Measurements from ENCODE around the gene SMG7.

The SMG7 gene

DNA sequence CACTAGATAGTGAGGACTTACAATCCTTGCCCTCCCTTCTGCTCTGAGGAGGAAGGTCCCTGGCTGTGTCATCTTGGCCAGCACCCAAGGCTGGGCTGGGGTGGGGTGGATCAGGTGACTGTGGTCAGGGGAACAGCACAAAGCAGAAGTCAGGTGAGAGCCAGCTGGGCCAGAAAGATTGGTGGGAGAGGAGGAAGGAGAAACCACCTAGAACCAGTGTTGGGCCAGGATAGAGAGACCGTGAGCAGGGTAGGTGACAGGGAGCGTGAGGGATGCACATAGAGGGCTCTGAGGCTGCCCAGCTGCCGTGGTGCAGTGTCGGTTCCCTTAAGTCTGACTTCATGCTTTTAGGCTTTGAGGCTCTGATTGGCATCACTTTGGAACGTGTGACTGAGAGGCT lies 95.3 kb downstream of the SMG7 start:
- DNase-seq, result no peak

DNA sequence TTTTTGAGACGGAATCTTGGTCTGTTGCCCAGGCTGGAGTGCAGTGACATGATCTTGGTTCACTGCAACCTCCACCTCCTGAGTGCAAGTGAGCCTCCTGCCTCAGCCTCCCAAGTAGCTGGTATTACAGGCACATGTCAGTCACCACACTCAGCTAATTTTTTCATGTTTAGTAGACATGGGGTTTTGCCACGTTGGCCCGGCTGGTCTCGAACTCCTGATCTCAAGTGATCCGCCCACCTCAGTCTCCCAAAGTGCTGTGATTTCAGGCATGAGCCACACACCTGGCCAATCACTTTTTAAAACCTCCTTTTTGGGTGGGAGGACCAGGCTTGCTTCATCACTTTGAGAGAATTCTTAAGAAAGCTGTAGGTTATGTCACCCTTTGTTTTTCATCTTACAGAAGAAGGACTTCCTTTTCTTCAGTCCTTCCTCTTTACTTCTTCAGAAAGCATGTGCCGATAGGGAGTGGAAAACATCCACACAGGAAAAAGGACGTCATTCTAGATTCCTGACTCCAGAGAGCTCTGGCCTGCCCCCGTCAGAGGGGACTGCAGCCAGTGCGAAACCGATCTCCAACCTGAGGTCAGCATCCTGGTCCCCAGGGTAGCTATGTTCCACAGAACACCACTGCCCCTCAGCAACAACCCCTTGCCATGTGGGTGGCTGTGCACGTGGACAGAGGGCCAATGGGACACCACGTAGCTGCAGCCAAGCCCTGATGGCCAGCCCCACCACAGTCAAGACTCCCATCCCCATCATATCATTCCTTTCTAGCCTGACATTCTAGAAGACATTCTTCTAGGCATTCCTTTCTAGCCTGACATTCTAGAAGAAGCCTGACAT lies 96.1 kb downstream of the SMG7 start:
- DNase-seq, result no peak

DNA sequence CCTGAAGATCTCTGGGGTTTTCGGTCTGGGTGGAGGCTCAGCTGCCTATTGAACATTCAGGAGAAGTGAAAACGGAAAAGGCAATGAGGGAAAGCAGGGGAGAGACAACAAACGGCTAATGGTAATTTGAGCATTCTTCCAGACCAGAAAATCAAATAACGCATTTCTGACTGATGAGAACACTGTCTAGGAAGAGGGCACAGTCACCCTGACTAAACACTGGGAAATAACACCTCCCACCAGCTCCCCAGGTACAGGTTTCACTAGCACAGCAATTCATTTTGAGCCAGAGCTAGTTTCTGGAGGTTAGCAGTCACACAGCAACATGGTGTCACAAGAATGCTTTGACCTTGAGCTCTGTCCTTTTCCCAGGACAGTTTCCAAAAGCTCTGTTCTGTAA lies 96.8 kb downstream of the SMG7 start:
- no peak for DNase-seq

DNA sequence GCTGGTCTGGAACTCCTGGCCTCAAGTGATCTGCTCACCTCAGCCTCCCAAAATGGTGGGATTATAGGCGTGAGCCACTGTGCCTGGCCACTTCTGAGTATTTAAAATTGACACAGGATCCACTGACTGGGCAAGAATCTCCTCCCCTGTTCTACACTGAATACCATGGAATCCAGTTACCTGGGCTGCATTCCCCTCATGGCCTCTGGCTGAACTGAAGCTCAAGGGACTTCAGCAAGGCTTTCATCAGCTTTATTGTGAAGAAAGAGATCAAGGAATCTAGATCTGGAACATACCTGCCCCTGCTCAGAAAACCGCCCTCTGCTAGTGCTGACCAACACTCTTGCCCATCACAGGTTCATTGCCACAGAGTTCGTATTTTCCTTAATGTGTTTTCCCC lies 97.5 kb downstream of the SMG7 start:
- no peak for DNase-seq

DNA sequence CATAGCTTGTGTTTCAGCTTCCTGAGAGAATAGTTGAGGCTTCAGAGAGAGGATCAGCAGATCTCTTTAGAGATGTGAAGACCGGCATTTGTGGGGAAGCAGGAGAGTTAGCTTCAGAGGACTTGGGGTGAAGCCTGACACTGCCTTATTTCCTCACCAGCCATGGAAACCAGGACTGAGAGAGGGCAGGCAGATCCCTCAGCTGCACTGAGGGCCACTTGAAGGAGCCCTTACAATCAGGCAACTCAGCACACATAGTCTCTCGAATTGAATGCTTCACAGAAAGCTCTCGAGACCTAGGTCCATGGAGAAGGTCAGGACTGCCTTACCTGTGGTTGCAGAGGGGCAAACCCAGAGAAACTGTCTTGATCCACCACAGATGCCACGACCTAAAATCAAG lies 98.2 kb downstream of the SMG7 start:
- DNase-seq, result no peak

DNA sequence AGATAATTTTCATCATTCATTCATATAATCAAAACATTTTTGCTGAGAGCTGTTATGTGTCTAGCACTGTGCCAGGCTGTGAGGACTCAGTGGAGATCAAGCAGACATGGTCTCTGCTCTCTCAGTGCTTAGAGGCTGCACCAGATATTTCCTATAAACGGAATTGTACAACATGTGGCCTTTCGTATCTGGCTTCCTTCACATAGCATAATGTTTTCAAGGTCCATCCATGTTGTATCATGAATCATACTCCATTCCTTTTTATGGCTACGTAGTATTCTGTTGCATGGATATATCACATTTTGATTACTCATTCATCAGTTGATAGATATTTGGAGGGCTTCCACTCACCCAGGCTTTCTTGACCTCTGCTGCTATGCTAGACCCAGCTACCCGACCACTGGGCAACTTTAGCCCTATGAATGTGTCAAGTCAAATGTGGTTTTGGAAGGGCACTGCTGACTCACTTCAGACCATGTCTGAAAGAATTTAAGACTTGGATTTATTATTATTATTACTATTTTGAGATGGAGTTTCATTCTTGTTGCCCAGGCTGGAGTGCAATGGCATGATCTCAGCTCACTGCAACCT lies 99.5 kb downstream of the SMG7 start:
- no peak for DNase-seq

DNA sequence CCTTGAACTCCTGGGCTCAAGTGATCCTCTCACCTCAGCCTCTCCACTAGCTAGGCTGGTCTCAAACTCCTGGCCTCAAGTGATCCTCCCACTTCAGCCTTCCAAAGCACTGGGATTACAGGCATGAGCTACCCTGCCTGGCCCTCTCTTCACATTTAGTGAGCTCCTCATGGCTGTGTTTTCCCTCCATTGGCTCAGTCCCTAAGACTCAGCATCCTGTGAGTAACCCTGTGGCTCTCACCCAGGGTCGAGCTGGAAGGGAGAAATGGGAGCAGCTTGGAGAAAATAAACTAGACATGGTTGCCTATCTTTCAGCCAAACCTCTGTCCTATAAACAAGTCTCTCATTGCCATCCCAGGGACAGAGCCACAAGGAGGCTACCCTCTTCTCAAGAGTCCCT lies 100.4 kb downstream of the SMG7 start:
- no peak for DNase-seq

DNA sequence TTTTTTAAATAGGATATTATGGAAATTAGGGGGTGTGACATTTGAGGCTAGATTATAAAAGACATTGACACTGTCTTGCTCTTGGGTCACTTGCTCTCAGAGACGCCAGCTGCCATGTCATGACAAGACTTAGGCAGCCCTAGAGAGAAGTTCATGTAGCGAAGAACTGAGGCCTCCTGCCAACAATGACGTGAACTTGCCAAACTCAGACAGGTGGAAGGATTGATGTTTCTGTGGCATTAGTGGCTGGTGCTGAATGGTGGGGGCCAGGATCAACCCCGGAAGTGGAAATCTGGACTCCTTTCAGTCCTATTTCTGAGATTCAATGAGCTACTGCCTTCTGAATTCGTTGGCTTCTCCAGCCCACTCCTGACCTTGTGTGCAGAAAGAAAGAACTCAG lies 103.3 kb downstream of the SMG7 start:
- no peak for DNase-seq

DNA sequence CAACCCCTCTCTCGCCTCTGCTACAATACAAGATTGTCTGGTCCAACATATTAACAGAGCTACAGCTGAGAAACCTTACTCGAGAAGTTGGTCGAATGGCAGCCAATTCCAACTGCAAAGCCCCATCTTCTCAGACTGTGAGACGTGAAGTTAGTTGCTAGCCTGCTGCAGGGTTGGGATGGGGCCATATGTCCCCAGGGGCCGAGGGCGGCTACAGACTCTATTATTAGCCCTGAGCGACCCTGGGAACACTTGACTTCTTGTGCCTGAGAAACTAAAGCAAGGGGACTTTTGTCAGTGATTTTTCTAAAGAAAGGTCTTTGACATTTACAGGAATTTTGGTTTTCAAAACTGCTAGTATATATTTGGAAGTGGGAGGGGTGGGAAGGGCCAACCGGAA lies 104.2 kb downstream of the SMG7 start:
- no peak for DNase-seq

DNA sequence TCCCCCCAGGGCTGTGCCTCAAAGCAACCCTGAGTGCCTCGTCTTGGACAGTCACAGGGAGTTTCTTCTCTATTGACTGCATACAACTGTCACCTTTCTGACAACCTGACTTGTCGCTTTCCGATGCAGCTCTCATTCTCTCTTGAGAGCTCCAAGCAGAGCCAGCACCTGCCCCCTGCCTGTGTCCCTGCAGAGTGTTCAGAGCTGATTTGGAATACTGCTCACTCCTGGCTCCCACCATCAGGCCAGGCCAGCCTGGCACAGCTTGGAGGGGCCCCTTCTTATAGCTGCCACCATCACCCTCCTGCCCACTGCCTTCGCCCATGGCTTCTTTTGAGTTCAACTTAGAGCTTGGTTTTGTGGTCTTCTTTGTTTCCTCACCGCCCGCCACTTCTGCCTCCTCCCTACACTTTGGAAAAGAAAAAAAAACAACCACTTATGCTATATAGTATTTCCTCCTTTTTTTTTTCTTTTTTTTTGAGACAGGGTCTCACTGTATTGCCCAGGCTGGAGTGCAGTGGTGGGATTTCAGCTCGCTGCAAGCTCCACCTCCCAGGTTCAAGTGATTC lies 105.7 kb downstream of the SMG7 start:
- no peak for DNase-seq

DNA sequence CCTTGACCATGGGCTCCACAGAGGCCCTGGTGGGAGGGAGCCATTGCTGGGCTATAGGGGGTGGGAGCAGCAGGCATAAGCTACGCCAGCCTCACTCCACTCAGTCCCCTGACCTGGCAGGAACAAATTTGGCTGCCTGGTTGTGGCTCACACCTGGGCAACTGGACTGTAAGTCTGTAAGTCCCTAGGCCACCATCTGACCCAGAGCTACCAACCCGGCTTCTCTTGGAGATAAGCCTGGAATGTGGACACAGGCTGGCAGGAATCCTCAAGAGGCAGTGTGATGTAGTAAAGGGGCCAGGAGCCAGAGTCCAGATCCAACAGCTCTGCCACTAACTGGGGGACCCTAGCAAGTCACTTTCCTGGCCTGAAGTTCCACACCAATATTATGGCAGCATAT lies 106.6 kb downstream of the SMG7 start:
- DNase-seq, result no peak

DNA sequence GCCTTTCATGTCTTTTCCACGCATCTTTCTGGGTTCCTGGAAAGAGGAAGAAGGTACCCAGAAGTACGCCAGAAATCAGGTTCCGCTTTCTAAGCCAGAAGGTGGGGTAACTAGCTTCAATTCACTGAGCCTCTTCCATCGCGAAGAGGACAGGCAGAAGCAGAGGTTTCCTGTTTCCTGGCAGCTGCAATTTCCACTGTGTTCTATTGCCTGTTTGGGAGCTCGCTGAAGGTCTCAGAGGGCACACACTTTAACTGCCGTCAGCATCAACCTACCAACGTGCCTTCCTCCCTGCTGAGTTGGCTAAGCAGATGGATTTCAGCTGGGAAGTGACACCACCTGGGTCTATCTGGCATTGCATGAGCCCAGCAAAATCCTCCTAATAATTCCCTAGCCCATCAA lies 108.0 kb downstream of the SMG7 start:
- DNase-seq, result no peak

DNA sequence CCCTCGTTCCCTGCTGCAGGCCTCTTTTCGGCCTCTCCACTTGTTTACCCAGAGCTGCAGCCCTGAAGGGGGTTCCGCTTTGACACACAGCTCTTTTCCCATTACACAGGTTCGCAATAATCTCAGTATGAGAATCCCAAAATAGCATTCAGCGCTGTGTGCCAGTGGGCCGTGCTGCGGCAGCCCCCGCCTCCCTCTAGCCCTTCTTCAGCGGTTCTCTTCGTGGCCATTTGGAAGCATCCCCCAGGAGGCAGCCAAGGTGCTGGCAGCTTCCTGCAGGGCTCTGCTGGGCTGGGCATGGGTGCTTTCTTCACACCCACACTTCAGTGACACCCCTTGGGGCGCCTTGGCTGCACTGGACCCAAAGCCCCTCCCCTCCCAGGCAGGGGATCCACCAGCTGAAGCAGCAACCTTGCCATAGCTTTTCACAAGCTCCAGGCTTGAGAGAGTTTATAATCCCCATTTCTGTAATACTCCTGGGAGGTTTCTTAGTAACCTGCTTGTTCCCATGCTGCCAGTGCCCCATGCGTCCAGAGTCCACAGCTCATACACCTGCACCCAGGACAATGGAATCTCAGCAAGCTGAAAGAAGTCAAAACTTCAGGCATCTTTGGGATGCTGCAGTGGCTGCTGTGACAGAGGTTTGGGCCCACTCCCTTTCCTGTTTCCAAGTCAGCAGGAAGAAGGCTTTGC lies 109.9 kb downstream of the SMG7 start:
- DNase-seq, result no peak

DNA sequence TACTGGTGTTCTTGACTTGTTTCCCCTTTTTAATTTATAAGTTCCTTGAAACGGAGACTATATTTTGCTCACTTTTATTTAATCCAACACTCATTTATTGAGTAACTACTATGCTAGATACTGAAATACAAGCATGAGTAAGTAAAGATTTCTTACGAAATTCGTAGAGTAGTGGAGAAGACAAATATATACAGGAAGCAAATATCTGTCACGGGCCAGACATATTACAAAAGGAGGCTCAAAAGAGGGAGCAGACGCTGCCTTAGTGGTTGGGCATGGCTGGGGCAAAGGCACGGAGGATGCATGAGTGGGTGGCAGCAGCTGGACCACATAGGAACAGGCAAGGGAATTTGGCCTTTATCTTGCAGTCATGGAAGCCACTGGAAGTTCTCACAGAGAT lies 111.2 kb downstream of the SMG7 start:
- DNase-seq, result no peak

DNA sequence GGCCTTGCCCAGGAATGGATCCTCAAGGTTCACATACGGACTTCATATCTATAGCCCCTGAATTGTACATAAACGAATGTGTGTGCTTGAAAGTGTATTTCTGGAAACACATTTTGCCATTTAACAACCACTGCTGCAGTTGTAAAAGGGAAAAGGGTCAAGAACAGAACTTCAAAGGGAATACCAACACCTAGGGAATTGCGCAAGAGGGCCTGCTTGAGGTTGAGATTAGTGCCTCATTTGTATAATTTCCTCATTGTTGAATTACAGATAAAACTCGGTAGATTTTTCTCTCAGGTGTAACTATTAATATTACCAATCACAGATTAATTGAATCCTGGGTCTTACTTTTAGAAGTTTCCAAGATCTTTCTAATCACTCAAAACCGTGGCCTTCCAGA lies 111.8 kb downstream of the SMG7 start:
- DNase-seq, result no peak

DNA sequence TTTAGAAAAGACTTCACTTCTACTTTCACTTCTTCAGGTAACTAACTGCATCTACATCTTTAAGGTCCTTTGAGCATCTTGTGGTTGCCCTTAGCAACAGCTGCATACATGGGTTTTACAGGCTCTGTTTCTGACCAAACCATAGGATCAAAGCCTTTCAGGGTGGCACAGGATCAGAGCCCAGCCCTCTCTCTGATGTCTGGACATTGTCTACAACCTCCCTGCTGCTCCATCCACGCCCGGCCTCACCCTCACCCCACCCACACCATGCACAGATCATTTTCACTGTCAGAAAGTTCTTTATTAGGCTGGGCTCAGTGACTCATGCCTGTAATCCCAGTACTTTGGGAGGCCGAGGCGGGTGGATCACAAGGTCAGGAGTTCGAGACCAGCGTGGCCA lies 112.7 kb downstream of the SMG7 start:
- no peak for DNase-seq

DNA sequence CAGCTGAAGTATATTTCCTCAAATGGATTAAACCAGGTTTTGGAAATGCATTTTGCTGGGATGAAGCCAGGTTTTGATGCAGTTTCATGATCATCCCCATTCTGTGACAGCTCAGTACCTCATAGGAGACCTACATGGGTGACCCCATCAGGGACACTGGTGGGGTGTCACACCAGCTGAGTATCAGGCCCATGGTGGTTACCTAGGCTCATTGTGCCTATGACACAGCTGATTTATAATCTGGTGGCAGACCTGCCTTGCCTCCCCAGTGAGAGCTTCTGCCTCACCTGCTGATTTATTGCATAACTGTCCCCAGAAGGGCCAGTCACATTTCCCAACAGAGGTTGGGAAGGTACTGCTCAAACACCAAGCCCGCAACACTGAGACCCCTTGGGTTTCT lies 114.2 kb downstream of the SMG7 start:
- no peak for DNase-seq

DNA sequence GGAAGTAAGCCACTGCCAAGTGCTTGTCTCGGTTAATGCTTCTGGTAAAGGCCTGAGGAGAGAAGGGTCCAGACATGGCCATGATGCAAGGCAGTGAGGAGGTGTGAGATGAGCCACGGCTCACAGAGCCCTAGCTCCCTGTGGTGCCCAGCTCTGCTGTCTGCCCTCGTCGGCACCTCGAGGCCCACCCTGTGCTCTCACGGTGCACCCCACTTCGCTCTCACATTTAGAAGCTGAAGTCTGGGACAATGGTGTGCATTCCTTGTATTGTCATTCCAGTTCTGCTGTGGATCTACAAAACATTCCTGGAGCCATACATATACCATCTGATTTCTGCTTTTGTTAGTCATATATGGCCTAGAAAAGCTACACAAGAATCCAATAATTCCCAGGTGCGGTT lies 114.6 kb downstream of the SMG7 start:
- DNase-seq, result no peak

DNA sequence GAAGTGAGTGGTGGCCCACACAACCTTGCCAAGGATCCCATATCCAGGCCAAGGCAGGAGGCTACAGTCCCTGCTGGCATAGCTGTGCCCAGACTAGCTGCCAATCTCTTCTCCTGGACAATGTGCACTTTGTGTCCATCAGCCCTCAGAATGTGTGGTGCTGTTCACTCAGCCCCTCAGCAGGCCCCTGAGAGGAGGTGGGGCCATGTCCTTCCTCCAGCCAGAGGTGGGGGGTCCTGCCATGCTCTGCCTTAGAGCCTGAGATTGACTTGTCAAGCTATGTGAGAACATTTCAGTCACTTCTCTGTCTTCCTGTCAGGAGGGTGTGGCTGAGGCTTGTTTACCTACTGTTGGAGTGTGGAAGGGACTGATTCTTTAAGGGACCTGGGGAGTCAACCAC lies 116.5 kb downstream of the SMG7 start:
- no peak for DNase-seq

DNA sequence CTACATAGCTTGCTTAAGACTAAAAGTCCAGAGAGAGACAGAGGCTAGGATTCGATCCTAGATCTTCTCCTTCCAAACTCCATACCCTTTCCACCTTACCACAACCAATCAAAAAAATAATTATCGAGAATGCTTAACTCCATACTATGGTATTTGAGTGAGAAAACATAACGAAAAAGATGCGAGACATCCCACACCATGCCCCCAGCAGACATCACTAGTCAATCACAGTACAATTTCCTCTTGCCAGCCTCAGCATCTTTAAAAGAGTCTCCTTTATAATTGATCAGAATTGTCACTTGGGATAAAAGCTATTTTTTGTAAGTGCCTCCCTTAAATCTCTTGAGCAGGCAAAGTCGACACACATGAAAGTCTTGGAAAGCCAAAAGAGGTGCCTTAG lies 117.1 kb downstream of the SMG7 start:
- no peak for DNase-seq

DNA sequence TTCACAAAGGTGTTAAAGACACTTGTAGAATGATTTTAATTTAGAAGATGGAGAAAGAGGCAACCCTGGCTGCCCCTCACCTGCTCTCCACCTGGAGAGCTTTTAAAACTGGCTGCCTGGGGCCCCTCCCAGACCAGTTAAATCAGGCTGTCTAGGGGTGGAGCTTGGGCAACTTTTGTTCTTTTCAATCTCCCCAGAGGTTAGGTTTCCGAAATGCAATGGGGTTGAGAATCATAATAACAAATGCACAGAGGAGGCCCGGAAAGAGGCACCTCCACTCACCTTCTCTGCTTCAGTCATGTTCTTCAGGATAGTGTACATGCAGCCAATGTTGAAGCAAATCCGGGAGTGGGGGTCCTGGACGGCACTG lies 117.6 kb downstream of the SMG7 start:
- DNase-seq, result no peak

DNA sequence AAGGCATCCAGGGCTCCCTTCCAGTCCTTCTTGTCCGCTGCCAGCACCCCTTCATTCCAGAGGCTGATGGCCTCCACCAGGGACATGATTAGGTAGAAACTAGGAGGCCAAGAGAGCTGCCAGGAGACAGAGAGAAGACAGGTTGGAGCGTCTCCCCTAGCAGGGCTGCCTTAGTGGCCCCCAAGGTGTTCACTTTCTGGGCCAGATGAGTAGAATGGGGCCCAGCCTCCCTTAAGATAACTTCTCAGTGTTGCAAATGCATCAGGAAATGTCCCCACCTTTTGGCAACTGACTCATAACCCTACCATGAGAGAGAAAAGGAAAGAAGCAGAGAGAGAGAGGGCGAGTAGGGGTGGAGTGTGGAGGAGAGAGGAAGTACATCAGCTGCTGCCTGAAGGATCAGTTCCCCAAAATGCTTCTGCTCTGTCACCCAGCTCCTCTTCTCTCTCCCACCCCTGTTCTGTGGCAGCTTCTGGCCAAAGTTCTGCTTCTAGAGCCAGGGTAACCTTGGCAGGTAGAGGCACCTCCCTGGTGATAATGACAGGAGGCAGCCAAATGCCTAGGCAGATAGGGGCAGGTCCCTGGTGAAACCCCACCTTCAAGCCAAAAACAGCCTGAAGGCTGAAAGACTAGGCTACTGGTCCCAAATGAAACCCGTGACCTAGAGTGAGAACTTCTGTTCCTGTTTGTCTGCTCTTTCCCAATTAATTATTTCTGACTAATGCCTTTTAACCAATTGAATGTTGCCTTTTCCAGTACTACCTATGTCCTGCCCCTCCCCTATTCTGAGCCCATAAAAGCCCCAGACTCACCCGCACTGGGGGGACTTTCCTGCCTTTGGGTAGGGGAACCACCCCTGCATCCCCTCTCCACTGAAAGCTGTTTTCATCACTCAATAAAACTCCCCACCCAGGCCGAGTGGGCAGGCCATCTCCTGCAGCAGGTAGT lies 118.2 kb downstream of the SMG7 start, which contains the start of gene NCF2:
NCF2 (minus strand) TSS at position 216 of the 948 bp plus-strand sequence; CDS start at position 86, 130 bp downstream.
- DNase-seq, result peak; percentile 43

DNA sequence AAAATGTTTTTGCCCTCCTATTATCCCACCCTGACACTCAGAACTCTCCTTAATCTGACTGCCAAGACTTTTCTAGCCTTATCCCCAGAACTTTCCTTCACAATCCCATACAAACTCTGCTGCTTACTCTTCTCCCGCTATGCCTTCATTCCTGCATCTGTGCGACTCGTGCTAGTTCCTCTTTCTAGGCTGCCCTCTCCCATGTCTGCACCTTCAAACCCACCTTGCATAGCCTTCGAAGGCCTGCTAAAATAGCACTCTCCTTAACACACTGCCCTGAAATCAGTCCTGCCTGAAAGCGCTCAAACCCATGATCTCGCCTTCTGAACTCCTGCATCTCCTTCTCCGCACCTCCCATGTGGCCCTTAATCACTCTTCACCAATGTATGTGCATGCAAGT lies 120.4 kb downstream of the SMG7 start:
- DNase-seq, result no peak

Data from activated CD4-positive, CD25-positive, alpha-beta regulatory T cell treated with anti-CD3 and anti-CD28 coated beads, Interleukin-2, amount 50 U/mL, for 72 hours (primary cell).